Measurements from ENCODE around the gene SUCLG2.
A peak's percentile ranks its signal among the peaks of the same experiment; 100 is the strongest.

SUCLG2 gene

GRCh38 chr3:67685499-67685898 lies 31.1 kb upstream of the SUCLG2 start:
- H3K79me2 ChIP-seq (ENCODE audit: insufficient read depth, low read length), result no peaks in the 10 kb centered on the region
- H4K20me1 ChIP-seq (ENCODE audit: insufficient read depth, low read length), result no peaks in the 10 kb centered on the region
- peak overlapping the region; percentile 6; the same call in 1 of the 2 replicates for H2AFZ ChIP-seq (ENCODE audit: low read length)
- TF ChIP-seq EZH2 (IDR thresholded peaks at IDR 0.05; ENCODE audit: borderline replicate concordance, low read length) (no peak), CTCF (IDR thresholded peaks at IDR 0.05; ENCODE audit: low read length) (no peak)
- no peaks in the 10 kb centered on the region for H3F3A ChIP-seq (ENCODE audit: insufficient read depth, low read length)
- peaks cover 17% of the 10 kb centered on the region for H3K4me1 ChIP-seq (ENCODE audit: insufficient read depth, low read length, severe bottlenecking)
- no peaks in the 10 kb centered on the region for H3K36me3 ChIP-seq (ENCODE audit: insufficient read depth, low read length)
- no peaks in the 10 kb centered on the region for H3K27me3 ChIP-seq (ENCODE audit: insufficient read depth, low read length)
- peak overlapping the region; percentile 59 for H3K4me2 ChIP-seq (ENCODE audit: low read length)
- H3K9ac ChIP-seq (ENCODE audit: low read length), result peak overlapping the region; percentile 28
- H3K9me2 ChIP-seq (ENCODE audit: low read depth, low read length), result no peaks in the 10 kb centered on the region
- no peaks in the 10 kb centered on the region for H3K9me3 ChIP-seq (ENCODE audit: low read length)
- H3K27ac ChIP-seq (ENCODE audit: low read depth, low read length, poor library complexity, severe bottlenecking), result peak overlapping the region; percentile 70
- peak overlapping the region; percentile 19 for H3K4me3 ChIP-seq (ENCODE audit: low read depth, low read length, poor library complexity, severe bottlenecking)

- H3K4me1 ChIP-seq (ENCODE audit: insufficient read depth, low read length, severe bottlenecking), result peaks cover 18% of the 10 kb centered on the region
- no peak overlapping the region for H3K4me2 ChIP-seq (ENCODE audit: low read length)
- no peak overlapping the region for H3K27ac ChIP-seq (ENCODE audit: low read depth, low read length, poor library complexity, severe bottlenecking)
Observed at GRCh38 chr3:67684211-67684610, 29.8 kb upstream of the SUCLG2 start.

GRCh38 chr3:67683522-67683921 lies 29.1 kb upstream of the SUCLG2 start:
- Histone ChIP-seq H3K4me3 (ENCODE audit: low read depth, low read length, poor library complexity, severe bottlenecking) (no peak overlapping the region), H3K9me3 (ENCODE audit: low read length) (no peaks in the 10 kb centered on the region), H3K4me1 (ENCODE audit: insufficient read depth, low read length, severe bottlenecking) (peaks cover 25% of the 10 kb centered on the region), H3F3A (ENCODE audit: insufficient read depth, low read length) (no peaks in the 10 kb centered on the region), H2AFZ (ENCODE audit: low read length) (no peak overlapping the region), H4K20me1 (ENCODE audit: insufficient read depth, low read length) (no peaks in the 10 kb centered on the region), H3K79me2 (ENCODE audit: insufficient read depth, low read length) (no peaks in the 10 kb centered on the region), H3K9me2 (ENCODE audit: low read depth, low read length) (no peaks in the 10 kb centered on the region), H3K27ac (ENCODE audit: low read depth, low read length, poor library complexity, severe bottlenecking) (no peak overlapping the region), H3K4me2 (ENCODE audit: low read length) (no peak overlapping the region), H3K36me3 (ENCODE audit: insufficient read depth, low read length) (no peaks in the 10 kb centered on the region), H3K9ac (ENCODE audit: low read length) (no peak overlapping the region), H3K27me3 (ENCODE audit: insufficient read depth, low read length) (no peaks in the 10 kb centered on the region)
- TF ChIP-seq EZH2 (IDR thresholded peaks at IDR 0.05; ENCODE audit: borderline replicate concordance, low read length), result no peak
- no peak for TF ChIP-seq CTCF (IDR thresholded peaks at IDR 0.05; ENCODE audit: low read length)

More at GRCh38 chr3:67684211-67684610, 29.8 kb upstream of the SUCLG2 start:
- no peaks in the 10 kb centered on the region for H3K79me2 ChIP-seq (ENCODE audit: insufficient read depth, low read length)
- no peak overlapping the region for H3K9ac ChIP-seq (ENCODE audit: low read length)
- H3K36me3 ChIP-seq (ENCODE audit: insufficient read depth, low read length), result no peaks in the 10 kb centered on the region
- H3K27me3 ChIP-seq (ENCODE audit: insufficient read depth, low read length), result no peaks in the 10 kb centered on the region
- H3K9me2 ChIP-seq (ENCODE audit: low read depth, low read length), result no peaks in the 10 kb centered on the region
- H3K9me3 ChIP-seq (ENCODE audit: low read length), result no peaks in the 10 kb centered on the region
- TF ChIP-seq EZH2 (IDR thresholded peaks at IDR 0.05; ENCODE audit: borderline replicate concordance, low read length), result no peak
- TF ChIP-seq CTCF (IDR thresholded peaks at IDR 0.05; ENCODE audit: low read length), result no peak
- no peak overlapping the region for H3K4me3 ChIP-seq (ENCODE audit: low read depth, low read length, poor library complexity, severe bottlenecking)
- no peaks in the 10 kb centered on the region for H3F3A ChIP-seq (ENCODE audit: insufficient read depth, low read length)
- H2AFZ ChIP-seq (ENCODE audit: low read length), result no peak overlapping the region
- no peaks in the 10 kb centered on the region for H4K20me1 ChIP-seq (ENCODE audit: insufficient read depth, low read length)

Measured in OCI-LY1 (cell line).